H9 (cell line): Measurements from ENCODE around the gene SYTL1. TPM values are rescaled to one million over a fixed set of nuclear protein-coding genes. Genes with fewer than 3 reads are reported as not detected.

Source experiments
- DNase-seq: peaks from one replicate; pipeline ENCODE4 v3.0.0-alpha.2; 2017
- H2AFZ ChIP-seq: one replicate; pipeline ENCODE4 v1.6.1; 2013; ENCODE audit warnings: mild to moderate bottlenecking, low read length, control low read depth, moderate library complexity
- H2AK5ac ChIP-seq: 2 replicates; pipeline ENCODE4 v1.6.1; 2013; ENCODE audit warnings: low read length, control low read depth, mixed read lengths; ENCODE audit not compliant: insufficient read length
- H2BK120ac ChIP-seq: one replicate; pipeline ENCODE4 v1.6.1; 2013; ENCODE audit warnings: low read depth, mild to moderate bottlenecking, low read length, control low read depth, inconsistent platforms; ENCODE audit not compliant: poor library complexity, severe bottlenecking
- H2BK12ac ChIP-seq: 2 replicates; pipeline ENCODE4 v1.6.1; 2013; ENCODE audit warnings: low read length, control low read depth, mixed read lengths, low read depth; ENCODE audit not compliant: insufficient read length
- H2BK15ac ChIP-seq: 2 replicates; pipeline ENCODE4 v1.6.1; 2013; ENCODE audit warnings: low read depth, low read length, control low read depth
- H2BK20ac ChIP-seq: one replicate; pipeline ENCODE4 v1.6.1; 2013; ENCODE audit warnings: low read depth, mild to moderate bottlenecking, low read length, control low read depth, inconsistent platforms; ENCODE audit not compliant: poor library complexity, severe bottlenecking
- H2BK5ac ChIP-seq: 2 replicates; pipeline ENCODE4 v1.6.1; 2013; ENCODE audit warnings: low read length, control low read depth, mixed read lengths; ENCODE audit not compliant: insufficient read length
- H3K14ac ChIP-seq: 2 replicates; pipeline ENCODE4 v1.6.1; 2013; ENCODE audit warnings: low read length, control low read depth; ENCODE audit not compliant: insufficient read depth
- H3K18ac ChIP-seq: 2 replicates; pipeline ENCODE4 v1.6.1; 2013; ENCODE audit warnings: low read depth, mild to moderate bottlenecking, mixed read lengths, low read length, control low read depth; ENCODE audit not compliant: insufficient read length
- H3K23ac ChIP-seq: 2 replicates; pipeline ENCODE4 v1.6.1; 2013; ENCODE audit warnings: low read length, control low read depth, mixed read lengths, low read depth; ENCODE audit not compliant: insufficient read length
- H3K23me2 ChIP-seq: 2 replicates; pipeline ENCODE4 v1.6.1; 2013; ENCODE audit warnings: low read depth, mild to moderate bottlenecking, mixed read lengths, low read length, control low read depth; ENCODE audit not compliant: insufficient read length, poor library complexity, severe bottlenecking
- H3K27ac ChIP-seq: 2 replicates; pipeline ENCODE4 v1.5.1; 2013; ENCODE audit warnings: low read length, control low read depth, mixed read lengths, low read depth; ENCODE audit not compliant: insufficient read length
- H3K27me3 ChIP-seq: 2 replicates; pipeline ENCODE4 v1.6.1; 2013; ENCODE audit warnings: low read length, control low read depth, inconsistent platforms; ENCODE audit not compliant: insufficient read depth
- H3K4ac ChIP-seq: 2 replicates; pipeline ENCODE4 v1.6.1; 2013; ENCODE audit warnings: low read depth, mild to moderate bottlenecking, control low read depth, inconsistent platforms, low read length, moderate library complexity
- H3K4me1 ChIP-seq: 2 replicates; pipeline ENCODE4 v1.6.1; 2013; ENCODE audit warnings: low read length, control low read depth, inconsistent platforms; ENCODE audit not compliant: insufficient read depth
- H3K4me2 ChIP-seq: 2 replicates; pipeline ENCODE4 v1.6.1; 2013; ENCODE audit warnings: low read length, control low read depth, mixed read lengths; ENCODE audit not compliant: insufficient read length, insufficient read depth
- H3K56ac ChIP-seq: 2 replicates; pipeline ENCODE4 v1.6.1; 2013; ENCODE audit warnings: low read depth, mild to moderate bottlenecking, mixed read lengths, low read length, control low read depth; ENCODE audit not compliant: insufficient read length
- H3K79me1 ChIP-seq: 2 replicates; pipeline ENCODE4 v1.6.1; 2013; ENCODE audit warnings: low read depth, mild to moderate bottlenecking, moderate library complexity, low read length, control low read depth, inconsistent platforms; ENCODE audit not compliant: insufficient read depth, poor library complexity, severe bottlenecking
- H3K79me2 ChIP-seq: 2 replicates; pipeline ENCODE4 v1.6.1; 2013; ENCODE audit warnings: low read length, control low read depth, inconsistent platforms; ENCODE audit not compliant: insufficient read depth
- H3K9ac ChIP-seq: 2 replicates; pipeline ENCODE4 v1.6.1; 2013; ENCODE audit warnings: low read length, control low read depth, mixed read lengths; ENCODE audit not compliant: insufficient read length; ENCODE audit errors: extremely low read depth
- H3K9me3 ChIP-seq: one replicate; pipeline ENCODE4 v1.6.1; 2013; ENCODE audit warnings: low read depth, low read length, inconsistent platforms; ENCODE audit not compliant: control insufficient read depth
- H3T11ph ChIP-seq: one replicate; pipeline ENCODE4 v1.6.1; 2013; ENCODE audit warnings: mild to moderate bottlenecking, low read length, control low read depth, inconsistent platforms
- H4K20me1 ChIP-seq: one replicate; pipeline ENCODE4 v1.6.1; 2013; ENCODE audit not compliant: control insufficient read depth, insufficient read length, insufficient read depth
- H4K5ac ChIP-seq: 2 replicates; pipeline ENCODE4 v1.6.1; 2013; ENCODE audit warnings: low read depth, mild to moderate bottlenecking, mixed read lengths, low read length, control low read depth; ENCODE audit not compliant: insufficient read length
- H4K8ac ChIP-seq: replicated peaks from 2 replicates; pipeline ENCODE4 v1.6.1; 2013; ENCODE audit warnings: low read length, control low read depth, mixed read lengths, low read depth; ENCODE audit not compliant: insufficient read length
- H4K91ac ChIP-seq: 2 replicates; pipeline ENCODE4 v1.6.1; 2013; ENCODE audit warnings: low read depth, mild to moderate bottlenecking, moderate library complexity, mixed read lengths, low read length, control low read depth; ENCODE audit not compliant: insufficient read length
- H3K27ac Mint-ChIP-seq, 3 experiments: 2 replicates in 2 of 3; 3 replicates in 1 of 3; pipeline ENCODE4 v1.8.0; 2020 to 2021; ENCODE audit warnings: mixed read lengths in 3 of 3, mild to moderate bottlenecking in 1 of 3, moderate library complexity in 1 of 3
- H3K27me3 Mint-ChIP-seq: 2 replicates; pipeline ENCODE4 v1.8.0; 2021; ENCODE audit warnings: low read depth, mild to moderate bottlenecking, moderate library complexity, mixed read lengths
- H3K36me3 Mint-ChIP-seq, 3 experiments: 2 replicates in 2 of 3; 3 replicates in 1 of 3; pipeline ENCODE4 v1.8.0; 2020 to 2021; ENCODE audit warnings: low read depth in 3 of 3, mixed read lengths in 3 of 3; ENCODE audit not compliant: insufficient read depth in 1 of 3
- H3K4me1 Mint-ChIP-seq, 2 experiments: 2 replicates each; pipeline ENCODE4 v1.8.0; 2020; ENCODE audit warnings: mixed read lengths in 2 of 2
- H3K4me3 Mint-ChIP-seq, 2 experiments: 2 replicates in 1 of 2; 3 replicates in 1 of 2; pipeline ENCODE4 v1.8.0; 2020 to 2021; ENCODE audit warnings: mild to moderate bottlenecking in 2 of 2, mixed read lengths in 2 of 2, moderate library complexity in 1 of 2
- H3K9me3 Mint-ChIP-seq, 2 experiments: 2 replicates in 1 of 2; 3 replicates in 1 of 2; pipeline ENCODE4 v1.8.0; 2020; ENCODE audit warnings: mild to moderate bottlenecking in 2 of 2, mixed read lengths in 2 of 2, moderate library complexity in 1 of 2
- WGBS: extraction: QIAGEN DNeasy Blood & Tissue Kit; methylation state at CpG from one replicate; pipeline ENCODE4 v1.1.7; 2013; ENCODE audit warnings: missing lambda C conversion rate, low lambda C conversion rate, mixed read lengths; ENCODE audit not compliant: insufficient read length; ENCODE audit errors: extremely low coverage; 5-methylcytosine and 5-hydroxymethylcytosine counted together
- total RNA-seq: library from RNA; stranded (reverse); gene quantifications from 2 replicates; pipeline ENCODE4 v1.2.1, GENCODE V29; 2021
- TF ChIP-seq, protein P1 (sequence below): fragments of 200-600 bp; sonication (generic); conservative IDR thresholded peaks from 3 replicates; pipeline ENCODE4 v1.8.0; 2021; ENCODE audit warnings: antibody characterized with exemption, mild to moderate bottlenecking

The SYTL1 gene
- total RNA-seq, 1 experiment from 2014 or later, result 12.0 TPM

DNA sequence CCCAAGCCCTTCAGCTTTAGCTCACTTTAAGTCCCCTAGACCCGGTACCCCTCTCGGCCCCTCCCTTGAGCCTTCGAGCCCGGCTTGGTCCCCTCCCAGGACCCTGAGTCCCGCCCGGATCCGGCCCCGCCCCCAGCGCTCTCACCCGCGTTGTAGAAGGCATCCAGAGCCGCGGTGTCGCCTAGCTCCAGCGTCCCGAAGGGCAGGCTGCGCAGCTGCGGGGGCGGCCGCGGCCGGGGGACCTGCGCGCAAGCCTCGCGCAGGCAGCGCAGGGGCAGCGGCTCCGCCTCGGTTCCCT is 24.2 kb downstream of the SYTL1 start:
- Histone ChIP-seq H4K8ac (no peak overlapping the region), H3K23ac (no peak overlapping the region), H3T11ph (no peak overlapping the region), H3K56ac (no peak overlapping the region), H4K5ac (no peak overlapping the region), H3K27me3 (peaks cover 4% of the 10 kb centered on the region; the same call in 1 of the 2 replicates), H3K18ac (peak overlapping the region; percentile 23), H2BK20ac (no peak overlapping the region), H2BK120ac (no peak overlapping the region), H3K4me2 (peak overlapping the region; percentile 79), H3K27ac (no peak overlapping the region), H3K9me3 (no peaks in the 10 kb centered on the region), H3K23me2 (peaks cover 10% of the 10 kb centered on the region), H2AK5ac (no peak overlapping the region), H2BK5ac (no peak overlapping the region), H3K79me1 (no peaks in the 10 kb centered on the region), H4K91ac (no peak overlapping the region), H3K79me2 (no peaks in the 10 kb centered on the region), H4K20me1 (peaks cover 2% of the 10 kb centered on the region), H3K9ac (no peak overlapping the region), H2BK12ac (no peak overlapping the region), H2BK15ac (no peak overlapping the region), H3K4me1 (no peaks in the 10 kb centered on the region; the same call in 1 of the 2 replicates), H3K4ac (no peak overlapping the region), H3K14ac (no peak overlapping the region; the same call in 1 of the 2 replicates), H2AFZ (no peak overlapping the region)
- Mint-ChIP-seq H3K9me3 (no peaks in the 10 kb centered on the region), H3K27me3 (peaks cover 33% of the 10 kb centered on the region), H3K4me3 (peak overlapping the region; percentile 78 to 93), H3K36me3 (no peaks in the 10 kb centered on the region; a peak in 1 of 7 replicates), H3K27ac (peak overlapping the region; percentile 85 to 91 (median 87); a peak in 4 of 7 replicates), H3K4me1 (peaks cover 16 to 30% of the 10 kb centered on the region in 2 experiments)
- WGBS, result no CpG with 5 or more reads among the region's 30 CpGs
- DNase-seq, result peak; percentile 88
- TF ChIP-seq, protein P1, sequence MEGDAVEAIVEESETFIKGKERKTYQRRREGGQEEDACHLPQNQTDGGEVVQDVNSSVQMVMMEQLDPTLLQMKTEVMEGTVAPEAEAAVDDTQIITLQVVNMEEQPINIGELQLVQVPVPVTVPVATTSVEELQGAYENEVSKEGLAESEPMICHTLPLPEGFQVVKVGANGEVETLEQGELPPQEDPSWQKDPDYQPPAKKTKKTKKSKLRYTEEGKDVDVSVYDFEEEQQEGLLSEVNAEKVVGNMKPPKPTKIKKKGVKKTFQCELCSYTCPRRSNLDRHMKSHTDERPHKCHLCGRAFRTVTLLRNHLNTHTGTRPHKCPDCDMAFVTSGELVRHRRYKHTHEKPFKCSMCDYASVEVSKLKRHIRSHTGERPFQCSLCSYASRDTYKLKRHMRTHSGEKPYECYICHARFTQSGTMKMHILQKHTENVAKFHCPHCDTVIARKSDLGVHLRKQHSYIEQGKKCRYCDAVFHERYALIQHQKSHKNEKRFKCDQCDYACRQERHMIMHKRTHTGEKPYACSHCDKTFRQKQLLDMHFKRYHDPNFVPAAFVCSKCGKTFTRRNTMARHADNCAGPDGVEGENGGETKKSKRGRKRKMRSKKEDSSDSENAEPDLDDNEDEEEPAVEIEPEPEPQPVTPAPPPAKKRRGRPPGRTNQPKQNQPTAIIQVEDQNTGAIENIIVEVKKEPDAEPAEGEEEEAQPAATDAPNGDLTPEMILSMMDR, result no peak
